GM06990 (cell line): ENCODE data around the gene IVD.
"Not testable (repeated sequence)": the region's sequence is repeated elsewhere in the genome, so short reads cannot be mapped to it uniquely, and the experiment has no call there.

Experiments used
- DNase-seq: peaks from one replicate; pipeline ENCODE4 v3.0.0-alpha.2; 2011; ENCODE audit not compliant: insufficient read length; ENCODE audit errors: extremely low read depth
- H3K27me3 ChIP-seq: replicated peaks from 2 replicates; pipeline ENCODE4 v1.6.0; 2011; ENCODE audit warnings: low read length; ENCODE audit not compliant: control insufficient read depth, insufficient read depth
- H3K36me3 ChIP-seq: 2 replicates; pipeline ENCODE4 v1.5.1; 2011; ENCODE audit warnings: low read length; ENCODE audit not compliant: control insufficient read depth, insufficient read depth
- H3K4me3 ChIP-seq: replicated peaks from 2 replicates; pipeline ENCODE4 v1.5.1; 2011; ENCODE audit warnings: low read depth, mild to moderate bottlenecking, control low read depth, low read length
- CTCF ChIP-seq: IDR thresholded peaks from 2 replicates; pipeline ENCODE4 v1.5.1; 2011; ENCODE audit warnings: low read length, control low read depth, mild to moderate bottlenecking, inconsistent platforms; ENCODE audit not compliant: insufficient read depth, poor library complexity, severe bottlenecking

The IVD gene

DNA sequence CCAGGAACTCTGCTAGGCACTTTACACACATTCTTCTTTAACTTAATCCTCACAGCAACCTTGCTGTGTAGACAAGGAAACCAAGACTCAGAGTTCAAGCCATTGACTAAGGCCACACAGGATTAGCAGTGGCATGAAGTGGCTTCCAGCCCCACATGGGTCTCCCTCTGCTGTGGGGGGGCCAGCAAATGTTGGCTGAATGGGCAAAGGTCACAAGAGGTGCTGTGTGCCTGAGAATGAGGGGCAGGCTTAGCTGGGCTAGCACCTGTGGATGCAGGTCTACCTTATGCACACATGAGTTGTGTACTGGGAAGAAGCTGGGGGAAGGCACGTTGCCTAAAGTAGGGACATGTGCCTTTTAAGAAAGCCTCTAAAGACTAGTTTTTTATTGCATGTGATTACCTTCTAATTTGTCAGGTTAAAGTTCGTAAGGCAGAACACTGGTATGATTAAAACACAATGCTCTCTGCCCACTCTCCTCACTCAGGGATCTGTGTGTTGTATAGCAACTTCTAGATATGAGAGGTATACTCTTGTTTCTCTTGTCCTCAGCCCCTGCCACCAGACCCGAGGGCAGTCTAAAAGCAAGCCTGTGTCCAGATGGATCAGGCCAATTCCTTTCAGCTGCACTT is 46.0 kb downstream of the IVD start:
- TF ChIP-seq CTCF: no peak
- DNase-seq: no peak
- Histone ChIP-seq H3K4me3 (no peak overlapping the region), H3K36me3 (no peaks in the 10 kb centered on the region; the same call in 1 of the 2 replicates), H3K27me3 (no peaks in the 10 kb centered on the region)

GRCh38 chr15:40452296-40453090 is 46.9 kb downstream of the IVD start:
- H3K36me3 ChIP-seq: no peaks in the 10 kb centered on the region; the same call in 1 of the 2 replicates
- no peak for DNase-seq
- no peak for TF ChIP-seq CTCF
- no peak overlapping the region for H3K4me3 ChIP-seq
- H3K27me3 ChIP-seq: no peaks in the 10 kb centered on the region

- H3K4me3 ChIP-seq, H3K27me3 ChIP-seq, DNase-seq, H3K36me3 ChIP-seq: not testable (repeated sequence)
Observed at GRCh38 chr15:40453941-40454340, 48.3 kb downstream of the IVD start.

DNA sequence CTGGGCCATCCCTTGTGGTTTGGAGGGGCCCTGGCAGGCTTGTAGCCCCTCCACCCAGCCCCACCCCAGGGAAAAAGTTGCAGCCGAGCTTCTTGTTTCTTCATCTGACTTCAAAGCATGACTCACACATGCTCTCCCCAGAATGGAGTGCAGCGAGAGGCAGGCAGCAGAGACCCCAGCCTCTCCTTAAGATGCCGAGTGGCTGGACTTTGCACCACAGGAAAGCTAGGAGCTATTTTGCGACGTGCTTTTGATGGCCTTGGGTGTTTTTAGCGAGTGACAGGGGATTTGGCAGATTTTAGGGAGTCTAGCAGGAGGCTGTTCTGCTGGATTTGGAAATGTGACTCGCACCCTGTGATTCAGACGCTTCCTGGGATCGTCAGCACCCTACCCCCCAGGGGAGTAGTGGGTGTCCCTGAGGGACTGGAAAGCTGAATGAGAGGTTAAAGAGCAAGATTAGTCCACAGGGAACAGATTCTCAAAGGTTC is 49.4 kb downstream of the IVD start:
- H3K4me3 ChIP-seq: no peak overlapping the region
- DNase-seq: no peak

GRCh38 chr15:40456299-40456712 is 50.7 kb downstream of the IVD start:
- Histone ChIP-seq H3K4me3 (no peak overlapping the region), H3K27me3 (no peaks in the 10 kb centered on the region), H3K36me3 (peaks cover 11% of the 10 kb centered on the region)
- no peak for DNase-seq
- TF ChIP-seq CTCF: no peak

More for the DNA sequence above, 49.4 kb downstream of the IVD start:
- Histone ChIP-seq H3K27me3 (no peaks in the 10 kb centered on the region), H3K36me3 (peaks cover 10% of the 10 kb centered on the region)
- no peak for TF ChIP-seq CTCF

DNA sequence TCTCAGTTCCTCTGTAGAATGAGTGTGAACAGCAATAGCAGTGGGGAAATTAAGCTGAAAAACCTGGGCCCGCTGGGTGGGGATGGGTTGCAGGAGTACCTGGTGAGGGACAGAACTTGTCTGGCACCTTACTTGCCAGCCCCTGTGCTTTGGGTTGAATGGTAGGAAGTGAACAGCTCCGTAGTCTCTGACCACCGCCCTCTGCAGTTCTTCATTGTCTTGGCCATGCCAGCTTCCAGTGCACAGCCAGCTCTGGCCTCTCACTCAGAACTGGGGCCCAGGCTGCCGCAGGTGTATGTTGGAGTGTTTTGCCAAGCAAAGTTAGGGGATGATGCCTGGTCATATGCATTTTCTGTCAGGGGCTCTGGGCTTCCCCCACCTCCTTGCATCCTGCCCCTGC is 51.1 kb downstream of the IVD start:
- Histone ChIP-seq H3K27me3 (no peaks in the 10 kb centered on the region), H3K36me3 (peaks cover 11% of the 10 kb centered on the region), H3K4me3 (no peak overlapping the region)
- TF ChIP-seq CTCF: no peak
- no peak for DNase-seq
